SK-N-SH treated with all-trans-retinoic acid at 6 μM for 48 hours (cell line): ENCODE results near the gene UBE3C.

Source experiments
- ARNTL ChIP-seq: fragments of 450-650 bp; formaldehyde crosslinking; IDR thresholded peaks from 2 replicates; pipeline ENCODE4 v1.5.0; 2020; ENCODE audit warnings: low read depth, mild to moderate bottlenecking, moderate library complexity, borderline replicate concordance
- BACH2 ChIP-seq: fragments of 250-450 bp; sonication (Bioruptor Pico); IDR thresholded peaks from 2 replicates; pipeline ENCODE4 v1.9.0; 2021; ENCODE audit warnings: mild to moderate bottlenecking, borderline replicate concordance
- CSDC2 ChIP-seq: fragments of 250-450 bp; sonication (Bioruptor Pico); IDR thresholded peaks from 2 replicates; pipeline ENCODE4 v1.5.0; 2020; ENCODE audit warnings: mild to moderate bottlenecking, moderate library complexity
- PATZ1 ChIP-seq: fragments of 250-450 bp; sonication (Bioruptor Pico); IDR thresholded peaks from 2 replicates; pipeline ENCODE4 v1.8.0; 2020; ENCODE audit warnings: mild to moderate bottlenecking, moderate library complexity, borderline replicate concordance
- PPARA ChIP-seq: fragments of 250-450 bp; sonication (Bioruptor Pico); IDR thresholded peaks from 2 replicates; pipeline ENCODE4 v1.5.0; 2020; ENCODE audit warnings: mild to moderate bottlenecking, borderline replicate concordance
- RARB ChIP-seq: fragments of 250-450 bp; sonication (Bioruptor Pico); IDR thresholded peaks from 2 replicates; pipeline ENCODE4 v1.8.0; 2021; ENCODE audit warnings: mild to moderate bottlenecking, moderate library complexity
- ZFP3 ChIP-seq: fragments of 250-450 bp; sonication (Bioruptor Pico); IDR thresholded peaks from 2 replicates; pipeline ENCODE4 v1.5.0; 2020; ENCODE audit warnings: mild to moderate bottlenecking, moderate library complexity
- ZFP30 ChIP-seq: fragments of 450-650 bp; formaldehyde crosslinking; IDR thresholded peaks from 2 replicates; pipeline ENCODE4 v1.5.0; 2022; ENCODE audit warnings: mild to moderate bottlenecking, moderate library complexity
- TF ChIP-seq, protein P1 (sequence below): fragments of 250-450 bp; sonication (Bioruptor Pico); IDR thresholded peaks from 2 replicates; pipeline ENCODE4 v1.5.1; 2020; ENCODE audit warnings: low read depth, mild to moderate bottlenecking, moderate library complexity

DNA sequence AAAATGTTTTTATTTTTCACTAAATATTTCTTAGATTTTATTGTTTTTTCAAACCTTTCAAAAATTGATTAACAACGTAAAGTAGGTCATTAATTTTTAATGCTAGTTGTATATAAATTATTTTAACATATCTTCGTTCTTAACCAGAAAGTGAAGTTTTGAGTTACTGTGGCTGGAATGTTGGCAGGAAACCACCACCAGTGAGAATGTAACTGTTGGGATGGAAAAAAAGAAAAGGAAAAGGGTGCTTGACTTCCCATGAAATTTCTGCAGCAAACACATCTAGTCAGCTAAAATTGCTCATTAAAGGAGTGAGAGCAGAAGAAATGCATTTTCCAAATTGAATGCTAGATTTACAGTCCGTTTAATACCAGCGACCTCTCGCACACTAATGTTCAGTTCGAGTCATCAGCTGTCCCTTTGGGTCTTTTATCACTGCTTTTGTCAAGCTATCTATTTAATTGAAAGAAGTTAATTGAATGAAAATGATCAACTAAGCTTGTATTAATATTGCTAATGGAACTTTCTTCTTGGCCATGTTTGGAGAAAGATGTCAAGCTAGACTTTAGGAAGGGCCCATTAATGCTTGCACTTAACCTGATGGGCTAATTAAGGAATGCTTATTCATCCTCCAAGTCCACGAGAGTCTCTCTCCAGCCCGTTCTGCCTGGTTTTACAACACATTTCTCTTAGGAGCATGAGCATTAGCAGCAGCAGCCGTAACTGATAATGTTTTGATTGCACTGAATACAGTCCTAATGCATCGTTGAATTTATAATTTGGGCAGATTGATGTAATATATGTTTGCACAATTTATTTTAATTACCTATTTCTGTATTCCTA, 70.1 kb downstream of the UBE3C start:
- TF ChIP-seq ZFP30 (CRISPR knock-in tag): no peak
- no peak for TF ChIP-seq ARNTL (CRISPR knock-in tag)
- TF ChIP-seq PATZ1 (CRISPR knock-in tag): no peak
- no peak for TF ChIP-seq CSDC2 (CRISPR knock-in tag)
- TF ChIP-seq, protein P1, sequence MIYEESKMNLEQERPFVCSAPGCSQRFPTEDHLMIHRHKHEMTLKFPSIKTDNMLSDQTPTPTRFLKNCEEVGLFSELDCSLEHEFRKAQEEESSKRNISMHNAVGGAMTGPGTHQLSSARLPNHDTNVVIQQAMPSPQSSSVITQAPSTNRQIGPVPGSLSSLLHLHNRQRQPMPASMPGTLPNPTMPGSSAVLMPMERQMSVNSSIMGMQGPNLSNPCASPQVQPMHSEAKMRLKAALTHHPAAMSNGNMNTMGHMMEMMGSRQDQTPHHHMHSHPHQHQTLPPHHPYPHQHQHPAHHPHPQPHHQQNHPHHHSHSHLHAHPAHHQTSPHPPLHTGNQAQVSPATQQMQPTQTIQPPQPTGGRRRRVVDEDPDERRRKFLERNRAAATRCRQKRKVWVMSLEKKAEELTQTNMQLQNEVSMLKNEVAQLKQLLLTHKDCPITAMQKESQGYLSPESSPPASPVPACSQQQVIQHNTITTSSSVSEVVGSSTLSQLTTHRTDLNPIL (CRISPR knock-in tag): no peak
- no peak for TF ChIP-seq BACH2 (CRISPR knock-in tag)
- TF ChIP-seq ZFP3 (CRISPR knock-in tag): no peak
- TF ChIP-seq RARB (CRISPR knock-in tag): no peak
- no peak for TF ChIP-seq PPARA (CRISPR knock-in tag)
